HG03280 (cell line): Measurements from ENCODE around the gene UBE2QL1.

ENCODE experiments used
- ATAC-seq: cut with Tn5 transposase; IDR thresholded peaks from one replicate; pipeline ENCODE4 v1.9.1; 2021; ENCODE audit warnings: mild to moderate bottlenecking, moderate library complexity; ENCODE audit not compliant: unreplicated experiment

Gene UBE2QL1

DNA sequence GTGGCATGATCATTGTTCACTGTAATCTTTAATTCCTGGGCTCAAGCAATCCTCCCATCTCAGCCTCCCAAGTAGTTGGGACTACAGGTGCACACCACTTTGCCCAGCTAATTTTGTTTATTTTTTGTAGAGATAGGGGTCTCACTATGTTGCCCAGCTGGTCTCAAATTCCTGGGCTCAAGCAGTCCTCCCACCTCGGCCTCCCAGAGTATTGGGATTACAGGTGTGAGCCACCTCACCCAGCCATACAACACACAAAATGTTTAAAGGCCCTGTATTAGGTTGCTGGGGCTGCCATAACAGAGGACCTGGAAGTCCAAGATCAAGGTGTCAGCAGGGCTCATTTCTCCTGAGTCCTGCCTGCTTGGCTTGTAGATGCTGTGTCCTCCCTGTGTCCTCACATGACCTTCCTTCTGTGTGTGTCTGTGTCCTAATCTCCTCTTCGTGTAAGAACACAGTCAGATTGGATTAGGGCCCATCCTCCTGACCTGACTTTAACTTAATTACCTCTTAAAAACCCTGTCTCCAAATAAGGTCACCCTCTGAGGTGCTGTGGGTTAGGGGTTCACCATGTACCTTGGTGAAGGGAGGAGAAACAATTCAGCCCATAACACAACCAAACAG lies 5.4 kb downstream of the UBE2QL1 start:
- no peak for ATAC-seq

DNA sequence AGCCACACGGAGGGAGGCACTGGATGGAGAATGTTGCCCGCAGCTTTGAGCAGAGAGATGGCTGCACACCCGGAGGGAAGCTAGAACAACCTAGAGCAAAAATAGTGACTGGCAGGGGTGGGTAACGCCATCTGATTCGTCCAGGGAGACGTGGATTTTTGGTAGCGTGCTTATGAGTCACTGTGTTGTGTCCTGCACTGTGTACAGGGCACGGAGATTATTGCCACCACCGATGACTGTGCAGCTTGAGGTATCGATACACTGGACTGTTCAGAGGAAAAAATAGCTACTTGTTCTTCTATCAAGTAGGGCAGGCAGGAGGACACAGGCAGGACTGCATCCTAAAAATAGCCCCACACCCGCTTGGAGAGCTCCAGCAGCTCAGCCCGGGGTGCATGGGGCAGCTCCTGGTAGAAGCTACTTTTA lies 6.0 kb downstream of the UBE2QL1 start:
- ATAC-seq = no peak

DNA sequence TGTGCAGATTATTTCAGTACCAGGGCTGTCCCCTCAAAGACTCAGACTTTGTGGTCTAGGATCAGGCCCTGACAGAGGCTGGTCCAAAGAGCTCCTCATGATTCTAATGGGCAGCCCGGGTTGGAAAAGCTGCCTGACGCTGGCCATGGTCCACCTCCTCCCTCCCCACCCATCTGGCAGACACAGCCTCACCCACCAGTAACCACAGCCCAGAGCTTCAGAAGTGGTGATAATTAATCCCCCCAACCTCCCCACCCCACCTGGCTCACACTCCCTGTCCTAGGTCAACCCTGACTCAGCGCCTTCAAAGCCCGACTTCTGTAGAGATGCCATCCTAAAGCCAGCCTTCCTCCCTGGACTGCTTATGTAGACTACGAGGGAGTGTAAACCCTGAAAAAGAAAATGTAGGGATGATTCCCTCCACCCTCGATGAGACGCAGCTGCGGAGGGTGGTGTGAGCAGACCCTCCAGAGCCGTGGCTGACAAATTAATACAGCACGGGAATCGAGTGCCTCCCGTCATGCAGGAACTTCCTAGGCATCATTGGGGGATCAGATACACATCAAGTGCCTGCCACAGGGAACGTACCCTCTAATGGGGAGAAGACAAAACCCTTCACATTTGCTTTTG lies 7.0 kb downstream of the UBE2QL1 start:
- no peak for ATAC-seq

GRCh38 chr5:6456766-6457370 lies 8.2 kb downstream of the UBE2QL1 start:
- ATAC-seq = no peak

DNA sequence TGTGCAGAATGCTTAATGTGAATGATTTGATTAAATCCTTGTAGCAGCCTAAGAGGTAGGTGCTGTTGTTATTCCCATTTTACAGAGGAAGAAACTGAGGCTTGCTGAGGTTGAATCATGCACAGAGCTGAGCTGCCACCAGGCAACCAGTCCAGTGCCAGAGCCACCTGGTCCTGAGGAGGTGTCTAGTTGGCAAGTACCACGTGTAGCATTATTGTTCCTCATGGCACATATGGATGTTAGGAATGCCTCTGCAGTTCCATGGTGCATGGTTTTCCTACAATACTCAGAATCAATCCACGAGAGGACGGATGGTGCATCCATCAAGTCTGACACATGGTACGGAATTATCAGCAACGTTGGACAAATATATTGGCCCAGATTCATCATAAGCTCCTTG lies 8.9 kb downstream of the UBE2QL1 start:
- ATAC-seq = no peak

DNA sequence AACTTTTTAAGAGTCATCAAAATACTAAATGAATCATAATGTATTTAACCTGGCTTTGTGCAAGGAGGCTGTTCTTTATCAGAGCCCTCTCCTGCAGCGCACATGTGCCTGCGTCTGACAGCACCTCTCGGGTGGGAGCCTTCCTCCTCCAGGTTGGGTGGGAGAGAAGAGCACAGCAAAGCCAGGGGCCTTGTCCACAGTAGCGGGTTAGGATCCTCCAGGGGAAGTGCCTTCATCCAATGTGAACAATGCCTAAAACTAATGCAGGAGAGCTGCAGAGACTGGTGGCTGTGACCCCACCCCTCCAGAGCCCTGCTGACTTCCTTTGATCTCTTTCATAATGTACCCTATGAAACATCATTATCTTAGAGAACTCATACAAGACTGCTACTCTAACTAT lies 10.2 kb downstream of the UBE2QL1 start:
- no peak for ATAC-seq

DNA sequence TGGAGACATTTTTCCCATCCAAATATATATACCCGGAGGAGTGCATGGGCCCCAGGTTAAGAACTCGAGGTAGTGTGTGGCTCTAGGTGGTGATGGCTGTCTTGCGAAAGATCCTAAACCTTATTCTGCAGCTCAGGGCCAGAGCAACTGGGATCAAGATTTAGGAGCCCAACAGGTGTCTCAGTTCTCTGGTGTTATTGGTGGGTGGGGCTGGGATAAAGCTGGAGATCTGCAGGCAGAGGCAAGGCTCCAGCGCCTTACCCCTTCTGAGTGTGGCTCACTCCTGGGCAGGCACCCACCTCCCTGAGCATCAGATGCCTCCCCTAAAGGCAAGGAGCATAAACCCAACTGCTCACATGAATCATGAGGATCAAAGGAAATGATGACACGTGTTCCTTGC lies 11.2 kb downstream of the UBE2QL1 start:
- no peak for ATAC-seq

DNA sequence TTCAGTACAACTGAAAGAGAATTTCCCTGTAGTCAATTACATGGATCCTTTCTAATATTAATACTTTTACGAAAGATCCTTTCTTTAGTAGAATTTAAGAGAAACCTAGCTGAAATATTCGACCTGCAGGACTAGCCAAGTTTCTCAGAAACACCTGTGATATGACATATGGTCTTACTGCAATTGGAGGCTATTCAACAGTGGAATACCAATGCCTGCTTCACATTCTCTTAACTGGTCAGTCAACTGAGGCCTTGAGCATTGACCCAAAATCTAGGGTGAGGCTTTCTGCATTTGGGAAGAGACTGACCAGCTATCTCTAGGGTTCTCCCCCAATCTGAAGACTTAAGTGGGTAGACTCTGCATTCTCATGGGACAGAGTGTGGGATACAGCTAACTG lies 12.3 kb downstream of the UBE2QL1 start:
- ATAC-seq = no peak

DNA sequence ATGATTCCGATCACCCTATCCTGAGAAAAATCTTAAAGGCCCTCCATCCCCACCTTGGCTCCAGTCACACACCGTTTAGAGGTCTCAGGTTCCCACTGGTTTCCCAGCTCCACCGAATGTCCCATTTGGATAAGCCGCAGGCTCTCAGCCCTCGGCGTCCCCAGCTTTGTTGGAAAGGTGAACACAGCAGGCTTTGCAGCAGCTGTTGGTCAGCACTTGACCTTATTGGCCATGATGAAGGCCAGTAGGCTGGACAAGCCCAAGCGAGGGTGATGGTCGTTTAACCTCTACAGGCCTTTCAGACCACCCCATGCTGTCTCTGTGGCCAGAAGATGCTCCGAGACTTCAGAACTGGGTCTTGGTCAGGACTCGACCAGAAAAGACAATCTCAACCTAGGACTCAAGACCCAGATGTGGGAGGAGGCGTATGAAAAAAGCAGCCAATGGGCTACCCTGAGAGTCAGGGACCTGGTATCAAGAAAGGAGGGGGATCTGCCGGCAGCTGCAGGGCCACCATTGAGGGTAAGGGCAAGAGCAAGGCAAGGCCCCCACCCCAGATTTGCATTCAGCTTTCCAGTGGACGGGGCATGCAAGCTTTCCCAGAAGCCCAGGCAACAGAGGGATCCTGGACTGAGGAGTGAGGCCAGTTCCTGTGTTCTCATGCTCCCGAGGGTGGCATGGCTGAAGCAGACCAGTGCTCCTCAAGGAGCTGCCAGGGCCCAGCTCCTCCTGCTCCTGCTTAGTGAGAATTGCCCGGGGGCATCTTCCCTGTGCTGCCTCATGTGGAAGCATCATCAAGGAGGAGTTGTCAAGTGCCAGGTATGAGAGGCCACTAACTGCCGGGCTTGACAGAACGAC lies 13.4 kb downstream of the UBE2QL1 start:
- ATAC-seq = no peak

- no peak for ATAC-seq
These were observed 14.0 kb downstream of the UBE2QL1 start for GRCh38 chr5:6462671-6463070.

GRCh38 chr5:6464441-6464840 lies 15.8 kb downstream of the UBE2QL1 start:
- no peak for ATAC-seq

GRCh38 chr5:6465831-6466790 lies 17.5 kb downstream of the UBE2QL1 start:
- no peak for ATAC-seq

- ATAC-seq = no peak
These were observed 18.4 kb downstream of the UBE2QL1 start for GRCh38 chr5:6466975-6467567.

DNA sequence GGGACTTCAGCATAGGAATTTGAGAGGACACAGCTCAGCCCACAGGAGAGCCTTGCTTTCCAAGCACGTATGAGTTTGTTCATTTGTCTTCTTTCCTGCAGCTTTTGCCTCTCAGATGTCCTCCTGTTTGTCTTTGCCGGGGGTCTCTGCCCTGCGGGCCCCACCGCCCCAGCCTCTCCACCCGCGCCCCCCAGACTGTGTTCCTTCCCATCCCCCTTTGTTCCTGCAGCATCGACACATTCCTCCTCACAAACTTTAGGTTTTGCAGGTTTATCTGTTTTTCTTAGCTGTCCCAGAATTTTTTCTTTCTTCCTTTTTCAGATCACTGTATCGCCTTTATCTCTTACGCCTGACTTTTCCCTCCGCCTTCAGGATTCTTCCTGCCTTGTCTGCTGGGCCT lies 18.9 kb downstream of the UBE2QL1 start:
- ATAC-seq = no peak

- ATAC-seq = no peak
These were observed 19.4 kb downstream of the UBE2QL1 start for GRCh38 chr5:6468104-6468503.

- no peak for ATAC-seq
These were observed 20.2 kb downstream of the UBE2QL1 start for GRCh38 chr5:6468870-6469269.

GRCh38 chr5:6469836-6470235 lies 21.2 kb downstream of the UBE2QL1 start:
- no peak for ATAC-seq

DNA sequence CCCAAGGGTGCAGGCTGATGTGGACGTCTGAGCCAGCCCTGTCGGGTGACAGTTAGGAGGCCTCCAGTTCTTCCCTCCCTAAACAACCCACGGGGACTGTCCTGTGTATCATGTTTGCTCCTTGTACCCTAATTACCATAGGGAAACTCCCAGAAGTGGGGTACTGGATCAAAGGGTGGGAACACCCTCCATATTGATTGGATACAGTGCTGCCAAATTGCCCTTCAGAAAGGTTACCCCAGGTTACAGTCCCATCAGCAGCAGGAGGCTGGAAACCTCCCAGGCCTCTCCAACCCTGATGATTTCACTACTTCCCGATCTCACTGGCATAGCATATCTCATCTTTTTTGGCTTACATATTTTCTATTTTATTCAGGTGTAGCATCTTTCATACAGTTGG lies 22.0 kb downstream of the UBE2QL1 start:
- no peak for ATAC-seq

- ATAC-seq = no peak
These were observed 22.6 kb downstream of the UBE2QL1 start for GRCh38 chr5:6471252-6471651.

DNA sequence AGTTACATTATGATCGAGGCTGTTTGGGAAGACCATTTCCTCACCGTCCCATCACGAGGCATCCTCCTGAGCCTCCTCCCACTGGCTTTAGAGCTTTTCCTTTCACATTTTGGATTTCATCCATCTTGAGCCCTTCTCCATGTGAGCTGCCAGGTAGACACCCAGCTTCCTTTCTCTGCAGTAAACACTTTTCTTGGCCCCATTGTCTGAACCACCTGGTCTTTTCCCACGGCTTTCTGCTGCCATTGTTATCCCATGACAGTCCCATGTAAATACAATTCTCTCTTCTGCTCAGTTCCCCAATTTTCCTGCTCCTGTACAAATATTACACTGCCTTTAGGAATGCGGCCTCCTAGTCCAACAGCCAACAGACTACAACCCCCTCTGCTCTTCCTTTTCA lies 24.1 kb downstream of the UBE2QL1 start:
- no peak for ATAC-seq
